Astrocyte of the cerebellum (primary cell): Measurements from ENCODE around the gene ZC2HC1B.

Source experiments
- DNase-seq: peaks from one replicate; pipeline ENCODE4 v3.0.0-alpha.2; 2011; ENCODE audit warnings: low read depth
- H3K4me3 ChIP-seq: 2 replicates; pipeline ENCODE4 v1.5.1; 2011; ENCODE audit warnings: mild to moderate bottlenecking, low read depth, low read length, moderate library complexity
- in situ Hi-C: cut with HindIII; loops from 2 replicates; pipeline ENCODE4 v1.10.0; 2017; ENCODE audit warnings: low sequenced_read_pairs
- TF ChIP-seq, protein P1 (sequence below): IDR thresholded peaks from 2 replicates; pipeline ENCODE4 v1.5.1; 2012; ENCODE audit warnings: low read length, low read depth, moderate library complexity, mild to moderate bottlenecking; ENCODE audit errors: missing control alignments

Gene ZC2HC1B

DNA sequence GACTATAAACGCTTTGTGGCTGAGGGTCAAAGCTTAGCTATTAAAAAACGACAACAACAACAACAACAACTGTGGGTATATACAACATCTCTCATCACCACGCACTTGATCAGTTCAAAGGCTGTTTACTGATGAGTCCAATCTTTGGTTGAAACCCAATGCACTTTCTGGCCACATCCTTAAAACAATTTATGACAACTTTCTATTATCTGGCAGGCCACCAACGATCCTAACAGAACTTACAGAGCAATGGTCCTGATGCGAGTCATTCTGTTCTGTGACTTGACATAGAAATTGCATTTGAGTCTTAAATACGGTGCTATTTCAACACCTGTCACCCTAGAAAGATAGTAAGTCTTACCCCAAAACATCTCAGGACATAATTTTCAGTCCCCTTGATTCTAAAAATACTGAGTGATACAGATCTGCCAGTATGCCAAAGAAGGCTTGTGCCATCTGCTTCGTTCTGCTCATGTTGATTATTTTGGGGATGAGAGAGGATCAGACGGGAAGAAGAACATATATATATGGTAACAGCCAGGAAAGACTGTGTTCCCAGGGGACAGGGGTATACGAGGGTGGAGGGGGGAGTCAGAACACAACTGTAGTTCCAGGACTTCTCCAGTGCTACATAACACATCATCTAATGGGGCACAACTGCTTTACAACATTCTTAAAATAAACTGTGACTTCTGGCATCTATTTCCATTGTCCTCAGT, 87.9 kb downstream of the ZC2HC1B start:
- in situ Hi-C loops, result no loop called here

DNA sequence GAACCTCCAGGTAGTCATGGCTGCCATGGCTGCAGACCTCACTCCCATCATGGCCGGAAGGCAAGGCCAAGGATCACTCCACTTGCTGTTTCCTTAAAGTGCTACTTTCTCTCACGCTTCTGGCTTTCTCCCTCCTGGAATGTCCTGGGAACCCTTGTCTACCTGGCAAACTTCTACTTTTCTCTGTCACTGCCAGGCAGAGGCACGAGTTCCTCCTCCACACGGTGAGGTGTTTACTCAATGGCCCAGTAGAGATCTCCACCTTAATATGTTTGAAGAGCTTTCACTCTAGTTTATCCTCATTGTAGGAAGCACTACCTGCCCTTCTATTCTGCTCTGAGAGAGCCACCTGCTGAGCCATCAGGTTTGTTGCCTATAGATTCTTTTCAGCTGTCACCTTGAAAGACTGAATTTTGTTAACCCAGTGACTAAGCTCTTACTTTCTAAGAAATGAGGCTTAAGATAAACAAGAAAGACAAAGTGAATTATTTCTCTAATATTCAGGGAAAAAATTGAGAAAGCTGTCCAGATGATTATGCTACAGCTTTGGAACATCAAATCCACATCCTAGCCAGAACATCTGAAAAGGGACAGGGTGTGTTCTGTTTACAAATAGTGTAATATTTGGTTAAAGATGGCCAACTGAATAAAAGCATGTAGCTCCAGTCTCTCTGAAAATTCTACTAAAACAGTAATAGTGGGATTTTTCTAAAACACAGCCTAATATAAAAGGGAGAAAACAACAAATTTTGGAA, 88.8 kb downstream of the ZC2HC1B start:
- no peak overlapping the region for H3K4me3 ChIP-seq
- DNase-seq, result no peak
- in situ Hi-C loops, result no loop called here
- TF ChIP-seq, protein P1, sequence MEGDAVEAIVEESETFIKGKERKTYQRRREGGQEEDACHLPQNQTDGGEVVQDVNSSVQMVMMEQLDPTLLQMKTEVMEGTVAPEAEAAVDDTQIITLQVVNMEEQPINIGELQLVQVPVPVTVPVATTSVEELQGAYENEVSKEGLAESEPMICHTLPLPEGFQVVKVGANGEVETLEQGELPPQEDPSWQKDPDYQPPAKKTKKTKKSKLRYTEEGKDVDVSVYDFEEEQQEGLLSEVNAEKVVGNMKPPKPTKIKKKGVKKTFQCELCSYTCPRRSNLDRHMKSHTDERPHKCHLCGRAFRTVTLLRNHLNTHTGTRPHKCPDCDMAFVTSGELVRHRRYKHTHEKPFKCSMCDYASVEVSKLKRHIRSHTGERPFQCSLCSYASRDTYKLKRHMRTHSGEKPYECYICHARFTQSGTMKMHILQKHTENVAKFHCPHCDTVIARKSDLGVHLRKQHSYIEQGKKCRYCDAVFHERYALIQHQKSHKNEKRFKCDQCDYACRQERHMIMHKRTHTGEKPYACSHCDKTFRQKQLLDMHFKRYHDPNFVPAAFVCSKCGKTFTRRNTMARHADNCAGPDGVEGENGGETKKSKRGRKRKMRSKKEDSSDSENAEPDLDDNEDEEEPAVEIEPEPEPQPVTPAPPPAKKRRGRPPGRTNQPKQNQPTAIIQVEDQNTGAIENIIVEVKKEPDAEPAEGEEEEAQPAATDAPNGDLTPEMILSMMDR, result no peak

More for the DNA sequence above, 87.9 kb downstream of the ZC2HC1B start:
- TF ChIP-seq, protein P1, result no peak
- H3K4me3 ChIP-seq, result no peak overlapping the region
- DNase-seq, result no peak

DNA sequence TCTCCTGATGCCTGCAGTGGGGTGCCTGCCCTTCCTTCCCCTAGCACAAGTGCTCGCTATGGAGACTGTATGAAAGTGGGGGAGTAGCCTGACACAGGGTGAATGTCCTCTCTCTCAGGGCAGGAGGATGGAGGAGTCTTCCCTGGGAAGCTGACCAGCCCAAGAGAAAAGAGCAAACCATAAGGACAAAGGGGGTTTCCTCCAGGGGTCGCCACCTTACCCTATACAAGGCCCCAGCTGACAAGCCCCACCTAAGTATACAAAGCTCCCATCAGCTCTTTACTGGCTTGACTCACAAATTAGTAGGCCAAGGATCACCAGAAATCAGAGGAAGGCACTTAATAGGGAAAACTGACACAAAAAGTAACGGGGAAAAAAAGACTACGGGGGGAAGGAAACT, 89.6 kb downstream of the ZC2HC1B start:
- TF ChIP-seq, protein P1, result no peak
- H3K4me3 ChIP-seq, result no peak overlapping the region
- DNase-seq, result no peak
- in situ Hi-C loops, result no loop called here

DNA sequence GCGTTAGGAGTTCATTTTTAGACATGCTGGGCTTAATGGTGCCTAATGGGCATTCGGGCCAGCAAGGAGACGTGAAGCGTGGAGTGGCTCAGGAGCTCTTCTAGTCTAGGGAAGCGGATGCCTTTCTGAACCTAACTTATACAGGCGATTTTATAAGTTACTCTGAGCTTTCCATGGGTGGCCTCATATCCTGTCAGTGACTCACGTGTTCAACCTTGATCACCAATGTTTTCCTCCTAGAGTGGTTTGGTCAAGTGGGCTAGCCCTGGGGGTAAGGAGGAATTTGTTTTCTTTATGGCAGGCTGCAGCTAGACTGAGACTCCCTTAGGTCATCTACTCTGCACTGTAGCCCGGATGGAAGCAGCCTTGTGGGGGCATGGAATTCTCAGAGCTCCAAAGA, 91.7 kb downstream of the ZC2HC1B start:
- in situ Hi-C loops, result no loop called here
- H3K4me3 ChIP-seq, result no peak overlapping the region
- TF ChIP-seq, protein P1, result no peak
- no peak for DNase-seq

DNA sequence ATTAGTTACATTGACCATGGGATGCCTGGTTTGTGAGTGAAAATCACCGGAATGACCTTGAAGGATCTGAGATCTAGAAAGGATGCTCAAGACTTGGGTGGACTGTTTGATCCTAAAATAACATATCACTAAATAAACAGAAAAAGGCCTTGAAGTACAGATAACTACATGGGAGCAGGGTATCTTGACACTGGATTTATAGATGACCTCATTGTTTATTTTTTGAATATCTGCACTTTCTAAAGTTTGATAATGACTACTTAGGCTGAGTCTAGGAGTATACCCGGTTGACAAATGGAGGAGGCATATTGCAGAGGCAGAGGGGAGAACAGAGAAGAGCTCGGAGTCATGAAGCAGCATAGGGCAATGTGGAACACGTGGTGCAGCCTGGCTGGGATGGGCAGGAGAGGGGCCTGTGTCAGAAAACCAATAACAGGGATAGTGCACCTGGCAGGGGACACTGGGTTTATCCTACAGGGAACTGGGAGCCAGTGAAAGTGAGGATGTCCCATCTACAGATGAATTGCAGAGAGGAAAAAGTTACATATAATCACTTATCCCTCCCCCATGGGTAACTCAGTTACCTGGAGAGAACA, 93.5 kb downstream of the ZC2HC1B start:
- DNase-seq, result no peak
- TF ChIP-seq, protein P1, result no peak
- in situ Hi-C loops, result no loop called here
- H3K4me3 ChIP-seq, result no peak overlapping the region

DNA sequence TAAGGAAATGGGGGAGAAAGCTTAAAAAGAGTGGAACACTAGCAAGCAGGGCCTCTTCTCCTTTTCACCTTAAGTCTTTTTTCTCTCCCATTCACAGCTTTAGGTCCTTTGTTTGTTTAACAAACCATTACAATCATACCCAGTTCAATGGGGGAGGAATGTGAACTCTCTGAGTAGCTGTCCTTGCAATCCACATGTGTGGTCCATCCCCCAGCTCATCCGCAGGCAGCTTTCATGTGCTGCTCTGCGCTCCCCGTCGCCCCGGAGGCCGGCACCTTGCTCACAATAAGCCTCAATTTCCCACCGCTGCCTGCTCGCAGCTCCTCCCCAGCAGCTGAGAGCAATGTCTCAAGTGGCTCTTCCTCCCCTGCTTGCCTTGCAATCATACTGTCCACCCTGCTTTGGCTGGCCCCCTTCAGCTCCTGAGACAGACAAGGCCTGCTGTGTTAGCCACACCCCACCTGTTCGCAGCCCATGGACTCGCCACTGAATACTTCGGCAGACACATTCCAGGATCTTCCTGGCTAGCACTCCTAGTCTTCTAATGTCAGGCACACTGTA, 94.6 kb downstream of the ZC2HC1B start:
- in situ Hi-C loops, result no loop called here
- H3K4me3 ChIP-seq, result no peak overlapping the region
- no peak for DNase-seq
- TF ChIP-seq, protein P1, result no peak
